ENCODE measurements around the gene DELE1.

The DELE1 gene

DNA sequence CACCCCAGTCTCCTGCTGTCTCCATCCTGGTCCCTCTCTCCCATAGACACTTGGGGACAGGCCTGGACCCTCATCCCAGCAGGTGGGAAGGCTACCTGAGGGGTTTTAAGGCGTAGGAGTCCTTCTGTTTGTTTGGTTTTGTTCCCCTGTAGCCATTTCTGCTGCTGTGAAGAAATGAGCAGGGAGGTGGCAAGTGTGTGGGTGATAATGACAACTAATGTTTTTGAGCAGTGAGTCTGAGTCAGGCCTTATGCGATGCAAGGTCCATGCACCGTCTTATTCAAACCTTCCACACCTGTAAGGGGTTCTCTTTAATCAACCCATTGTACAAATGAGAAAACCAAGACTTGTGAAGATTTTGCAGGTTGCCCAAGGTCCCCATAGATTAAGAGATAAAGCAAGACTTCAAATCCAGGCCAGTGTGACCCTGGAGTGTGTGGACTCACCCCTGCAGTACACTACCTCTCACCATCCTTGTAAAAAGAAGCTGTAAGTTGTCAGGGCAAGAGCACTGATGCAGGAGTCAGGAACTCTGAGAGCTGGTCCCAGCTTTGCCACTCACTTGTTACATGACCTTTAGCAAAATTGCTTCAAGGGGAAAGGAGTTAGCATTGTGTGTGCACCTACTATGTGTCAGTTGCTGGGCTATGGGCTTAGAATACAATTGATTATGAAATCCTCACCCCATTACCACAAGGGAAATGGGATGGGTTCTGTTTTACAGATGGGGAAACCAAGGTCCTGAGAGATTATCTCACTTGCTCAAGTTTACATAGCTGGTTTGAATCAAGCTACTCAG lies 26.7 kb downstream of the DELE1 start:
- Mint-ChIP-seq H3K27me3 (no peaks in the 10 kb centered on the region), H3K36me3 (ENCODE audit: low read depth) (no peaks in the 10 kb centered on the region), H3K4me3 (no peak overlapping the region), H3K27ac (no peak overlapping the region), H3K9me3 (no peaks in the 10 kb centered on the region), H3K4me1 (ENCODE audit: low read depth) (peaks cover 13% of the 10 kb centered on the region)
- DNase-seq, result no peak

- Mint-ChIP-seq H3K27me3 (no peaks in the 10 kb centered on the region), H3K4me1 (ENCODE audit: low read depth) (peaks cover 13% of the 10 kb centered on the region), H3K9me3 (no peaks in the 10 kb centered on the region), H3K27ac (no peak overlapping the region), H3K4me3 (no peak overlapping the region), H3K36me3 (ENCODE audit: low read depth) (no peaks in the 10 kb centered on the region)
- DNase-seq, result peak; percentile 48
Observed at GRCh38 chr5:141951332-141951781, 27.7 kb downstream of the DELE1 start.

DNA sequence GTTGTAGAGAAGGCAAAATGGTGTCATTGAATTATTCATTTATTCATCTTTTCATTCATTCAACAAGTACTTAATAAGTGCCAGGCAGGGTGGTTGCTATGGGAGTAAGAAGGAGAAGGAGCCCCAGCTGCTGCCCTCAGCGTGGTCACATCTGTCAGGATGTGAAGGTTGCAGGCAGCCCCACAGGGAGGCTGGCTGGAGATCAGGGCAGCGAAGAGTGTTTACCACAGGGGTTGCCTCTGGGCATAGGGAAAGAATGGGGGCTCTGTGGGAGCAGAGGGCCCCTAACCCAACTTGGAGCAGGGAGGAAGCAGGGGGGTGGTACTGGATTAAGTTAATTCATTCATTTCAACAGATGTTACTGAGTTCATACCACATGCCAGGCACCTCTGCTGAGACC lies 28.3 kb downstream of the DELE1 start:
- no peaks in the 10 kb centered on the region for H3K27me3 Mint-ChIP-seq
- no peaks in the 10 kb centered on the region for H3K36me3 Mint-ChIP-seq (ENCODE audit: low read depth)
- no peak overlapping the region for H3K4me3 Mint-ChIP-seq
- no peak overlapping the region for H3K27ac Mint-ChIP-seq
- peaks cover 13% of the 10 kb centered on the region for H3K4me1 Mint-ChIP-seq (ENCODE audit: low read depth)
- no peaks in the 10 kb centered on the region for H3K9me3 Mint-ChIP-seq
- no peak for DNase-seq

DNA sequence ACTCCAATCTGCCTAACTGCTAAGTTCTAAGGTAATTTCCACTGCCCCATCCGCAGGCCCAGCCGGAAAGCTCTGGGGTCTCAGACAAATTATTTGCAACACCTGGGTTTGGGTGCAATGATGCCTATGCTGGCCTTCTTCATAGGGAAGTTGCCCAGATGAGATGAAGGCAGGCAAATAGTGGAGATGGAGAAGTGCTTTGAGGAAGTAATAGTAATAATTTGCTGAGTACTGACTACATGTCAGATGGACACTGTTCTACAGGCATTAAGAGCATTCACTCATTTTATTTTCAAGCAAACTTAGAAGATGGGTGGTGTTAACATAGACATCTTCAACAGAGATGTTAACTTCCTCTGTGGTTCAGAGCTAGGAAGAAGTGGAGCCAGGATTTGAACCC lies 30.5 kb downstream of the DELE1 start:
- no peaks in the 10 kb centered on the region for H3K9me3 Mint-ChIP-seq
- no peaks in the 10 kb centered on the region for H3K36me3 Mint-ChIP-seq (ENCODE audit: low read depth)
- no peak for DNase-seq
- H3K4me1 Mint-ChIP-seq (ENCODE audit: low read depth), result peaks cover 32% of the 10 kb centered on the region
- no peak overlapping the region for H3K27ac Mint-ChIP-seq
- no peaks in the 10 kb centered on the region for H3K27me3 Mint-ChIP-seq
- H3K4me3 Mint-ChIP-seq, result no peak overlapping the region

- DNase-seq, result no peak
- Mint-ChIP-seq H3K9me3 (no peaks in the 10 kb centered on the region), H3K27me3 (no peaks in the 10 kb centered on the region), H3K4me3 (peak overlapping the region; percentile 64), H3K27ac (peak overlapping the region; percentile 69), H3K4me1 (ENCODE audit: low read depth) (peaks cover 41% of the 10 kb centered on the region), H3K36me3 (ENCODE audit: low read depth) (no peaks in the 10 kb centered on the region)
Observed at GRCh38 chr5:141957367-141957996, 33.8 kb downstream of the DELE1 start.

- peaks cover 41% of the 10 kb centered on the region for H3K4me1 Mint-ChIP-seq (ENCODE audit: low read depth)
- H3K9me3 Mint-ChIP-seq, result no peaks in the 10 kb centered on the region
- DNase-seq, result no peak
- peak within 1 kb of the TSS; percentile 69 for H3K27ac Mint-ChIP-seq
- H3K36me3 Mint-ChIP-seq (ENCODE audit: low read depth), result no peaks in the 10 kb centered on the region
- H3K4me3 Mint-ChIP-seq, result peak within 1 kb of the TSS; percentile 64
- no peaks in the 10 kb centered on the region for H3K27me3 Mint-ChIP-seq
Observed at GRCh38 chr5:141958113-141958512, 34.4 kb downstream of the DELE1 start, which contains the start of gene PCDH12. Gene PCDH12, minus strand, starts transcription at chr5:141958202. Its CDS starts 351 bp downstream, at chr5:141957851.

- H3K36me3 Mint-ChIP-seq (ENCODE audit: low read depth), result no peaks in the 10 kb centered on the region
- H3K9me3 Mint-ChIP-seq, result no peaks in the 10 kb centered on the region
- peak overlapping the region; percentile 69 for H3K27ac Mint-ChIP-seq
- peak overlapping the region; percentile 64 for H3K4me3 Mint-ChIP-seq
- H3K4me1 Mint-ChIP-seq (ENCODE audit: low read depth), result peaks cover 41% of the 10 kb centered on the region
- H3K27me3 Mint-ChIP-seq, result no peaks in the 10 kb centered on the region
- DNase-seq, result no peak
Observed at GRCh38 chr5:141958546-141959172, 35.0 kb downstream of the DELE1 start.

GRCh38 chr5:141960018-141960417 lies 36.3 kb downstream of the DELE1 start:
- Mint-ChIP-seq H3K27ac (peak overlapping the region; percentile 35), H3K36me3 (ENCODE audit: low read depth) (no peaks in the 10 kb centered on the region), H3K4me1 (ENCODE audit: low read depth) (peaks cover 41% of the 10 kb centered on the region), H3K27me3 (no peaks in the 10 kb centered on the region), H3K4me3 (no peak overlapping the region), H3K9me3 (no peaks in the 10 kb centered on the region)
- DNase-seq, result peak; percentile 48

DNA sequence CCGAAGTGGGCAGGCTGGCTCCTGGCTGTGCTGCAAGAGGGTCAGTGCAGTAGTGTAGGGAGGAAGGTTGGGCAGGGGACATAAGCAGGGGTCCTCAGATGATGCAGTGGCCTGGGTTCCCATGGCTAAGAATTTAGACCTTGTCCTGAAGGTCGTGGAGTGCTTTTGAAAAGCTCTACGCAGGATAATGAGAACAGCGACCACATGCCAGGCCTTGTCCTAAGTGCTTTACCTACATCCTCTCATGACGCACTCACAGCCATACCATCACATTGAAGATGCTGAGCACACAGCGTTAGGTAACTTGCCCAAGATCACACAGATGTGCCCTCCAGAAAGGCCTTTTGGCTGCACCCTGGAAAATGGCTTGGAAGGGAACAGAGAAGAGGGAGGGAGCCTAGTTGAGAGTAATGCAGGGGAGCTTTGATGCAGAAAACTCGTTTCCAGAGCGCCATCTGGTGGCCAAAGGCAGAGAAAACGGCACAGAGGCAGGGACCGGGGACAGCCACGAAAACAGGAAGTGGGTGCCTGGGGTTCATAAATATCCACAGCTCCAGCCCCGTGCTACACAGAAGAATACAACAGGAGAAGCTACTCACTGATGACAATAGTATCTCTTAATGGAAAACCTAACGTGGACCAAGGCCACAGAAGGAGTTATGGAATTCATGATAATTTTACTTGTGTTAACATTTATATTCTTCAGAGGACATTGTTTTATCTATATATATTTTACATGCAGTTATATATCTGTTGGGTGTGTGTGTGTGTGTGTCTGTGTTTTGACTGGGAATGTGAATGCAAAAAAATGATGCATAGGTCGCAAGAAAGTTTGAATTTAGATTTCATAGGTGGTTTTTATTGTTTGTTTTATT lies 37.0 kb downstream of the DELE1 start:
- DNase-seq, result peak; percentile 90
- Mint-ChIP-seq H3K4me3 (peak overlapping the region; percentile 6), H3K9me3 (no peaks in the 10 kb centered on the region), H3K27me3 (no peaks in the 10 kb centered on the region), H3K36me3 (ENCODE audit: low read depth) (no peaks in the 10 kb centered on the region), H3K4me1 (ENCODE audit: low read depth) (peaks cover 41% of the 10 kb centered on the region), H3K27ac (peak overlapping the region; percentile 80)

DNA sequence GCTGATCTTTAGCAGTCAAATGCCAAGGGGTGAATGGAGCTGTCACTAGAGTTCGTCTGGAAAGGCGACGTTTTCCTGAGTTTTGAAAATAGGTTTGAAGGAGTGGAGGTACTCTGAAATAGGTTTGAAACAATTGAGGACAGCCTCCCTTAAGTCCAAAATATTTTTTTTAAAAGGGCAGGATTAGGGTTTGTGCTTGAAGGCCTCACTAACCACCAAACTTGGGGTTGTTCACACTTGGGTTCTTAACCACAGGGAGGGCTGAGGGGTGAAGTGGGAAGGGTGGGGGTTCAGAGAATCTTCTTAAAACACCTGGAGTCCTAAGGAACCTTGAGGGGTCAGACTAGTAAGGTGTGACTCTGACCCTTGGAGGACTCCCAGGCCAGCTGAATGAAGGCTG lies 37.8 kb downstream of the DELE1 start:
- peaks cover 41% of the 10 kb centered on the region for H3K4me1 Mint-ChIP-seq (ENCODE audit: low read depth)
- H3K4me3 Mint-ChIP-seq, result no peak overlapping the region
- H3K27me3 Mint-ChIP-seq, result no peaks in the 10 kb centered on the region
- no peaks in the 10 kb centered on the region for H3K36me3 Mint-ChIP-seq (ENCODE audit: low read depth)
- no peak for DNase-seq
- no peaks in the 10 kb centered on the region for H3K9me3 Mint-ChIP-seq
- H3K27ac Mint-ChIP-seq, result peak overlapping the region; percentile 80

DNA sequence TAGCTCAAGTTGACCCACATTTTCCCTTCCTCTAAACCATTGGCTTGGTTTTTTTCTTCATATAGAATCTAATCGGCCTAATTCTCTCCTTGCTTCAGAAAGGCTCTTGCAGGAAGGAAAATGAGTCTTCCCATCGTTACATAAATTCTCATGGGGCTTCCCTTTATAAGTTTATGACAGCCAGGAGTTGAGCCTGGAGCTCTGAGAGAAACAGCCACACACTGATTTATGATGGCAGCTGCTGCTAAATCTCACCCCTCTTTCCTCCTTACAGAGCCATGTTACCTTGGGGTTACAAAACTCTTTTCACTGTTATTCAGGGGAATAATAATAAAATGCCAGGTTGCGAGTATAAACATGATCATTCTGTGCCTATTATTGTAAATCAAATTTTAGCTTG lies 40.0 kb downstream of the DELE1 start:
- H3K27ac Mint-ChIP-seq, result no peak overlapping the region
- no peaks in the 10 kb centered on the region for H3K27me3 Mint-ChIP-seq
- no peak overlapping the region for H3K4me3 Mint-ChIP-seq
- no peak for DNase-seq
- no peaks in the 10 kb centered on the region for H3K36me3 Mint-ChIP-seq (ENCODE audit: low read depth)
- no peaks in the 10 kb centered on the region for H3K9me3 Mint-ChIP-seq
- H3K4me1 Mint-ChIP-seq (ENCODE audit: low read depth), result peaks cover 33% of the 10 kb centered on the region

- Mint-ChIP-seq H3K36me3 (ENCODE audit: low read depth) (peaks cover 10% of the 10 kb centered on the region), H3K4me1 (ENCODE audit: low read depth) (peaks cover 28% of the 10 kb centered on the region), H3K27ac (no peak overlapping the region), H3K9me3 (no peaks in the 10 kb centered on the region), H3K4me3 (no peak overlapping the region), H3K27me3 (no peaks in the 10 kb centered on the region)
- DNase-seq, result no peak
Observed at GRCh38 chr5:141965071-141965470, 41.4 kb downstream of the DELE1 start.

DNA sequence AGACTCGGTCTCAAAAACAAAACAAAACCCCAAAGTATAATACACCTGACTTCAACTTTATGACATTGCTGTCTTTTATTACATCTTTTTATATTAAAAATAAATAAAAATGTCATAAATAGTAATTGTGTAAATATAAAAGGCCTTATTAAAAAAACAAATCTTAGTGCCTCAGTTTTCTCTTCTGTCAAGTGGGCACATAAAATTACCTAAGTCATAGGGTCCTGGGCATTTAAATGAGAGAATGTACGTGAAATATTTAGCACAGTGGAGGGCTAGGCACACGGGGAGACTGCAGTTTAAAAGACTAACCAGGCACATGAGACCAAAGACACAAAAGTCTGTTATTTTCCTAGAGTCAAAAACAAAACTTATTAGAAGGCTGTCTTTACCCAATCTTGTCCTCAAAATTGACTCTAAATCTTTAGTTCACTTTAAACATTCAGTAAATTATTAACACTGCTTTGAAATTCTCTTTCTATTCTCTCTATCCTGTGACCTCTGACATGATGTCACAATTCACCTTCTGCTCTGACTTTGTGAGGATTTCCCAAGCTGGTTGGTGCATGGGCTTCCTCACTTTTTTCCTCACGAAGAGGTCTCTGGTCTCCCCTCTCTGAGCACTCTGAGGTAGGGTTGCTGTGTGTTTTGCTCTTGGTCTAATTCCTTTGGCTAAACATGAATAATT lies 42.7 kb downstream of the DELE1 start:
- DNase-seq, result no peak
- no peaks in the 10 kb centered on the region for H3K9me3 Mint-ChIP-seq
- H3K4me3 Mint-ChIP-seq, result no peak overlapping the region
- H3K27ac Mint-ChIP-seq, result no peak overlapping the region
- H3K36me3 Mint-ChIP-seq (ENCODE audit: low read depth), result peaks cover 17% of the 10 kb centered on the region
- H3K27me3 Mint-ChIP-seq, result no peaks in the 10 kb centered on the region
- H3K4me1 Mint-ChIP-seq (ENCODE audit: low read depth), result peaks cover 23% of the 10 kb centered on the region

GRCh38 chr5:141966963-141967333 lies 43.3 kb downstream of the DELE1 start:
- no peak overlapping the region for H3K4me3 Mint-ChIP-seq
- no peak overlapping the region for H3K27ac Mint-ChIP-seq
- H3K9me3 Mint-ChIP-seq, result no peaks in the 10 kb centered on the region
- peaks cover 24% of the 10 kb centered on the region for H3K4me1 Mint-ChIP-seq (ENCODE audit: low read depth)
- DNase-seq, result no peak
- peaks cover 19% of the 10 kb centered on the region for H3K36me3 Mint-ChIP-seq (ENCODE audit: low read depth)
- H3K27me3 Mint-ChIP-seq, result no peaks in the 10 kb centered on the region
